ELR (cell line): ENCODE measurements around the gene TRABD.
"Not testable (repeated sequence)": the region's sequence is repeated elsewhere in the genome, so short reads cannot be mapped to it uniquely, and the experiment has no call there.

Source experiments
- DNase-seq: peaks from one replicate; pipeline ENCODE4 v3.0.0-alpha.2; 2015; ENCODE audit warnings: low read depth

TRABD gene

GRCh38 chr22:50204571-50204970 is 18.9 kb downstream of the TRABD start:
- no peak for DNase-seq

- not testable (repeated sequence) for DNase-seq
Measured at GRCh38 chr22:50204998-50205397, 19.3 kb downstream of the TRABD start.

- DNase-seq = no peak
Measured at GRCh38 chr22:50205781-50206569, 20.3 kb downstream of the TRABD start.

- DNase-seq = peak; percentile 49
Measured at GRCh38 chr22:50206599-50206998, 20.9 kb downstream of the TRABD start.

- DNase-seq = no peak
Measured at GRCh38 chr22:50207383-50208140, 21.8 kb downstream of the TRABD start.

- DNase-seq = no peak
Measured at GRCh38 chr22:50208430-50208938, 22.8 kb downstream of the TRABD start.

- no peak for DNase-seq
Measured at GRCh38 chr22:50208939-50209892, 23.5 kb downstream of the TRABD start.

GRCh38 chr22:50209893-50210292 is 24.2 kb downstream of the TRABD start:
- DNase-seq = peak; percentile 72

- no peak for DNase-seq
Measured at GRCh38 chr22:50210378-50211139, 24.8 kb downstream of the TRABD start.

GRCh38 chr22:50211147-50211546 is 25.4 kb downstream of the TRABD start:
- DNase-seq = no peak

- DNase-seq = no peak
Measured at GRCh38 chr22:50213263-50213662, 27.6 kb downstream of the TRABD start.

GRCh38 chr22:50215297-50216054 is 29.8 kb downstream of the TRABD start:
- DNase-seq = no peak

- no peak for DNase-seq
Measured at GRCh38 chr22:50216055-50216683, 30.5 kb downstream of the TRABD start.

GRCh38 chr22:50216684-50217520 is 31.2 kb downstream of the TRABD start:
- no peak for DNase-seq

GRCh38 chr22:50217543-50218152 is 31.9 kb downstream of the TRABD start:
- no peak for DNase-seq

GRCh38 chr22:50218153-50218995 is 32.7 kb downstream of the TRABD start:
- DNase-seq = no peak

- peak; percentile 38 for DNase-seq
Measured at GRCh38 chr22:50218996-50219727, 33.4 kb downstream of the TRABD start.
